WTC11 (cell line): ENCODE results near the gene CTCF. TPM values are rescaled to one million over a fixed set of nuclear protein-coding genes. Genes with fewer than 3 reads are reported as not detected.

ENCODE experiments used
- ATAC-seq: fragments of 200-7000 bp; cut with Tn5 transposase; 2 replicates; pipeline ENCODE4 v1.10.0; 2021; ENCODE audit warnings: mild to moderate bottlenecking, moderate library complexity
- CTCF ChIA-PET: fragments of 300-600 bp; sonication (Branson Sonifier 250); formaldehyde crosslinking; loops from one replicate; lab custom pipeline; 2021; ENCODE audit warnings: antibody characterized with exemption; lab: Charles Lee
- POLR2A ChIA-PET: fragments of 350-600 bp; sonication (Branson Sonifier 250); formaldehyde crosslinking; loops from one replicate; lab custom pipeline; 2021; ENCODE audit warnings: antibody characterized with exemption; lab: Charles Lee
- DNase-seq: peaks from one replicate; pipeline ENCODE4 v3.0.0; 2021; ENCODE audit warnings: low spot score
- H3K27ac Mint-ChIP-seq: 2 replicates; pipeline ENCODE4 v1.8.0; 2021; ENCODE audit warnings: mixed read lengths
- H3K27me3 Mint-ChIP-seq: 2 replicates; pipeline ENCODE4 v1.8.0; 2021; ENCODE audit warnings: low read depth, mild to moderate bottlenecking, moderate library complexity, mixed read lengths
- H3K36me3 Mint-ChIP-seq: 2 replicates; pipeline ENCODE4 v1.8.0; 2021; ENCODE audit warnings: mixed read lengths
- H3K4me1 Mint-ChIP-seq: 2 replicates; pipeline ENCODE4 v1.8.0; 2022; ENCODE audit warnings: mixed read lengths
- H3K4me3 Mint-ChIP-seq: 2 replicates; pipeline ENCODE4 v1.8.0; 2021; ENCODE audit warnings: mild to moderate bottlenecking, moderate library complexity, mixed read lengths
- H3K9me3 Mint-ChIP-seq: 2 replicates; pipeline ENCODE4 v1.8.0; 2021; ENCODE audit warnings: mixed read lengths
- CBFB ChIP-seq: sonication (generic); formaldehyde crosslinking; IDR thresholded peaks from 2 replicates; pipeline ENCODE4 v1.8.1; 2022; ENCODE audit warnings: mild to moderate bottlenecking, low read depth, missing genetic modification reagents
- CREB1 ChIP-seq: sonication (generic); formaldehyde crosslinking; IDR thresholded peaks from 2 replicates; pipeline ENCODE4 v1.8.0; 2023; ENCODE audit warnings: mild to moderate bottlenecking, missing genetic modification reagents
- EMX1 ChIP-seq: fragments of 250-450 bp; sonication (Bioruptor Pico); IDR thresholded peaks from 2 replicates; pipeline ENCODE4 v1.8.0; 2021; ENCODE audit warnings: mild to moderate bottlenecking
- ETV6 ChIP-seq: sonication (generic); formaldehyde crosslinking; IDR thresholded peaks from 2 replicates; pipeline ENCODE4 v1.8.1; 2022; ENCODE audit warnings: mild to moderate bottlenecking, missing genetic modification reagents
- FOXK1 ChIP-seq: sonication (generic); formaldehyde crosslinking; IDR thresholded peaks from 2 replicates; pipeline ENCODE4 v1.8.0; 2022; ENCODE audit warnings: mild to moderate bottlenecking, moderate library complexity, missing genetic modification reagents
- GABPB1 ChIP-seq: sonication (generic); formaldehyde crosslinking; IDR thresholded peaks from 2 replicates; pipeline ENCODE4 v1.8.1; 2023; ENCODE audit warnings: mild to moderate bottlenecking, missing genetic modification reagents
- JAZF1 ChIP-seq: fragments of 250-450 bp; sonication (Bioruptor Pico); IDR thresholded peaks from 2 replicates; pipeline ENCODE4 v1.9.0; 2021; ENCODE audit warnings: moderate library complexity, mild to moderate bottlenecking, inconsistent platforms
- JUN ChIP-seq: sonication (generic); formaldehyde crosslinking; IDR thresholded peaks from 2 replicates; pipeline ENCODE4 v1.8.0; 2023; ENCODE audit warnings: mild to moderate bottlenecking, missing genetic modification reagents
- KAT7 ChIP-seq: sonication (generic); formaldehyde crosslinking; IDR thresholded peaks from 2 replicates; pipeline ENCODE4 v1.8.1; 2023; ENCODE audit warnings: missing genetic modification reagents, mild to moderate bottlenecking, borderline replicate concordance
- NFYB ChIP-seq: sonication (generic); formaldehyde crosslinking; conservative IDR thresholded peaks from 2 replicates; pipeline ENCODE4 v1.8.0; 2022; ENCODE audit warnings: low read depth, missing genetic modification reagents
- NR1H2 ChIP-seq: sonication (generic); formaldehyde crosslinking; IDR thresholded peaks from 2 replicates; pipeline ENCODE4 v1.9.0; 2021; ENCODE audit warnings: mild to moderate bottlenecking, moderate library complexity, missing genetic modification reagents
- RORB ChIP-seq: fragments of 250-450 bp; sonication (Bioruptor Pico); IDR thresholded peaks from 2 replicates; pipeline ENCODE4 v1.9.0; 2021; ENCODE audit warnings: mild to moderate bottlenecking
- TP53 ChIP-seq: sonication (generic); formaldehyde crosslinking; IDR thresholded peaks from 2 replicates; pipeline ENCODE4 v1.8.1; 2023; ENCODE audit warnings: mild to moderate bottlenecking, missing genetic modification reagents
- ZNF219 ChIP-seq: sonication (generic); formaldehyde crosslinking; IDR thresholded peaks from 2 replicates; pipeline ENCODE4 v1.8.0; 2023; ENCODE audit warnings: missing genetic modification reagents, mild to moderate bottlenecking, borderline replicate concordance
- ZNF263 ChIP-seq: sonication (generic); formaldehyde crosslinking; IDR thresholded peaks from 2 replicates; pipeline ENCODE4 v1.8.1; 2022; ENCODE audit warnings: low read depth, mild to moderate bottlenecking, moderate library complexity, missing genetic modification reagents
- ZNF416 ChIP-seq: fragments of 250-450 bp; sonication (Bioruptor Pico); IDR thresholded peaks from 2 replicates; pipeline ENCODE4 v1.9.0; 2021; ENCODE audit warnings: mild to moderate bottlenecking, inconsistent platforms
- total RNA-seq: library from RNA; stranded (reverse); gene quantifications from 3 replicates; pipeline ENCODE4 v1.2.3, GENCODE V29; 2021
- TF ChIP-seq, protein P1 (sequence below): sonication (generic); formaldehyde crosslinking; IDR thresholded peaks from 2 replicates; pipeline ENCODE4 v1.8.1; 2022; ENCODE audit warnings: low read depth, missing genetic modification reagents, borderline replicate concordance
- TF ChIP-seq, protein P2 (sequence below): fragments of 250-450 bp; sonication (Bioruptor Pico); IDR thresholded peaks from 2 replicates; pipeline ENCODE4 v1.9.0; 2021; ENCODE audit warnings: moderate library complexity, mild to moderate bottlenecking, inconsistent platforms, borderline replicate concordance
- TF ChIP-seq, protein P3 (sequence below): sonication (generic); formaldehyde crosslinking; IDR thresholded peaks from 2 replicates; pipeline ENCODE4 v1.8.1; 2022; ENCODE audit warnings: low read depth, mild to moderate bottlenecking, moderate library complexity, missing genetic modification reagents, borderline replicate concordance
- TF ChIP-seq, protein P4 (sequence below): sonication (generic); formaldehyde crosslinking; IDR thresholded peaks from 2 replicates; pipeline ENCODE4 v1.8.0; 2022; ENCODE audit warnings: mild to moderate bottlenecking, missing genetic modification reagents
- TF ChIP-seq, protein P5 (sequence below): sonication (generic); formaldehyde crosslinking; IDR thresholded peaks from 2 replicates; pipeline ENCODE4 v1.8.1; 2022; ENCODE audit warnings: mild to moderate bottlenecking, missing genetic modification reagents, moderate library complexity, borderline replicate concordance
- TF ChIP-seq, protein P6 (sequence below): sonication (generic); formaldehyde crosslinking; IDR thresholded peaks from 2 replicates; pipeline ENCODE4 v1.8.0; 2023; ENCODE audit warnings: missing genetic modification reagents
- TF ChIP-seq, protein P7 (sequence below): sonication (generic); formaldehyde crosslinking; IDR thresholded peaks from 2 replicates; pipeline ENCODE4 v1.8.1; 2022; ENCODE audit warnings: mild to moderate bottlenecking, moderate library complexity, missing genetic modification reagents

Gene CTCF
- total RNA-seq, 1 experiment from 2014 or later, result 55.4 TPM

DNA sequence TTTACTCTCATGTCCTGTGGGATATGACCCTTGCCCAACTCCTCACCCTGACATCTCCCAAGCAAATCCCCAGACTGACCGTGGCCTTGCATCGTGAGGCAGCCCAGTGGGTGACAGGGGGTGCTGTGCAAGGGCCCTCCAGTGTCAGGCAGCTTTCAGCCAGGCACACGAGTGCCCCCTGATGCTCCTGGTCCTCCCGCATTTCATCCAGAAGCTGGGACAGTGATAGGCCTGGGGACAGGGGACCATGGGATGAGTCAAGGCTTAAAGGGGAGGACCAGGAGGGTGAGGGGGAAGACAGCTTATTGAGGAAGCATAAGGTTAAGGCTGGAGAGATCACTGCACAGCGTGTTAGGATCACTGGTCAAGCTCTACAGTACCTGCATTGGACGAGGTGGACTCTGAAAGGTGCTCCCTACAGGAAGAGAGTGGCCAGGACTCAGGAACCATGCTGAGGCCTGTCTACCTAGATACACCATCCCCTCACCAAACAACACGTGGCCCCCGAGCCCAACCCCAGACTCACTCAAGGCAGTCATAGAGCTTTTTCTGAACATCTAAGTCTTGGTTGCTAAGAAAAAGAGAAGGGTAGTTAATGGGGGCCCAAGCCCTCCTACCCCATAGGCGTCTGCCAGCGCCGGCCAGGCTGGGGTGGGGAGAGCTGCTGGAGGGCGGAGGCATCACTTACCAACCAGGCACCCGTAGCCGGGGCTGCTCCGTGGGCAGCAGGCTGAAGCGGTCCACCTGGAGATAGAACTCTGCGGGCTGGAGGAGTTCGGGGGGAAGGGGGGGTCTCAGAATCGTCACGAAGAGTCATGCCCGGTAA lies 96.7 kb downstream of the CTCF start:
- TF ChIP-seq, protein P1, sequence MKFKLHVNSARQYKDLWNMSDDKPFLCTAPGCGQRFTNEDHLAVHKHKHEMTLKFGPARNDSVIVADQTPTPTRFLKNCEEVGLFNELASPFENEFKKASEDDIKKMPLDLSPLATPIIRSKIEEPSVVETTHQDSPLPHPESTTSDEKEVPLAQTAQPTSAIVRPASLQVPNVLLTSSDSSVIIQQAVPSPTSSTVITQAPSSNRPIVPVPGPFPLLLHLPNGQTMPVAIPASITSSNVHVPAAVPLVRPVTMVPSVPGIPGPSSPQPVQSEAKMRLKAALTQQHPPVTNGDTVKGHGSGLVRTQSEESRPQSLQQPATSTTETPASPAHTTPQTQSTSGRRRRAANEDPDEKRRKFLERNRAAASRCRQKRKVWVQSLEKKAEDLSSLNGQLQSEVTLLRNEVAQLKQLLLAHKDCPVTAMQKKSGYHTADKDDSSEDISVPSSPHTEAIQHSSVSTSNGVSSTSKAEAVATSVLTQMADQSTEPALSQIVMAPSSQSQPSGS (CRISPR knock-in tag), result no peak
- TF ChIP-seq NFYB (CRISPR knock-in tag), result no peak
- TF ChIP-seq TP53 (CRISPR knock-in tag), result no peak
- TF ChIP-seq, protein P2, sequence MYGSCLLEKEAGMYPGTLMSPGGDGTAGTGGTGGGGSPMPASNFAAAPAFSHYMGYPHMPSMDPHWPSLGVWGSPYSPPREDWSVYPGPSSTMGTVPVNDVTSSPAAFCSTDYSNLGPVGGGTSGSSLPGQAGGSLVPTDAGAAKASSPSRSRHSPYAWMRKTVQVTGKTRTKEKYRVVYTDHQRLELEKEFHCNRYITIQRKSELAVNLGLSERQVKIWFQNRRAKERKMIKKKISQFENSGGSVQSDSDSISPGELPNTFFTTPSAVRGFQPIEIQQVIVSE (CRISPR knock-in tag), result no peak
- TF ChIP-seq, protein P3, sequence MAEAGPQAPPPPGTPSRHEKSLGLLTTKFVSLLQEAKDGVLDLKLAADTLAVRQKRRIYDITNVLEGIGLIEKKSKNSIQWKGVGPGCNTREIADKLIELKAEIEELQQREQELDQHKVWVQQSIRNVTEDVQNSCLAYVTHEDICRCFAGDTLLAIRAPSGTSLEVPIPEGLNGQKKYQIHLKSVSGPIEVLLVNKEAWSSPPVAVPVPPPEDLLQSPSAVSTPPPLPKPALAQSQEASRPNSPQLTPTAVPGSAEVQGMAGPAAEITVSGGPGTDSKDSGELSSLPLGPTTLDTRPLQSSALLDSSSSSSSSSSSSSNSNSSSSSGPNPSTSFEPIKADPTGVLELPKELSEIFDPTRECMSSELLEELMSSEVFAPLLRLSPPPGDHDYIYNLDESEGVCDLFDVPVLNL (CRISPR knock-in tag), result no peak
- TF ChIP-seq, protein P4, sequence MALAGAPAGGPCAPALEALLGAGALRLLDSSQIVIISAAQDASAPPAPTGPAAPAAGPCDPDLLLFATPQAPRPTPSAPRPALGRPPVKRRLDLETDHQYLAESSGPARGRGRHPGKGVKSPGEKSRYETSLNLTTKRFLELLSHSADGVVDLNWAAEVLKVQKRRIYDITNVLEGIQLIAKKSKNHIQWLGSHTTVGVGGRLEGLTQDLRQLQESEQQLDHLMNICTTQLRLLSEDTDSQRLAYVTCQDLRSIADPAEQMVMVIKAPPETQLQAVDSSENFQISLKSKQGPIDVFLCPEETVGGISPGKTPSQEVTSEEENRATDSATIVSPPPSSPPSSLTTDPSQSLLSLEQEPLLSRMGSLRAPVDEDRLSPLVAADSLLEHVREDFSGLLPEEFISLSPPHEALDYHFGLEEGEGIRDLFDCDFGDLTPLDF (CRISPR knock-in tag), result no peak
- no peak for TF ChIP-seq RORB (CRISPR knock-in tag)
- no peak for TF ChIP-seq JAZF1
- TF ChIP-seq ZNF219 (CRISPR knock-in tag), result no peak
- no peak for TF ChIP-seq KAT7
- TF ChIP-seq FOXK1 (CRISPR knock-in tag), result no peak
- TF ChIP-seq ETV6, result no peak
- no peak for TF ChIP-seq NR1H2 (CRISPR knock-in tag)
- no peak for TF ChIP-seq ZNF416 (CRISPR knock-in tag)
- TF ChIP-seq GABPB1, result no peak
- H3K27me3 Mint-ChIP-seq, result peaks cover 19% of the 10 kb centered on the region
- peaks cover 15% of the 10 kb centered on the region for H3K4me1 Mint-ChIP-seq
- peak overlapping the region; percentile 90 for H3K4me3 Mint-ChIP-seq
- CTCF ChIA-PET, result interaction anchor here (0.9 to 10.3 kb wide), 7 partner anchors 13 to 268 kb away, joined by 3 to 137 read pairs (median 6); partner anchors contain the start of genes ATP6V0D1 and CARMIL2
- no peaks in the 10 kb centered on the region for H3K9me3 Mint-ChIP-seq
- ATAC-seq (no peak), DNase-seq (no peak)
- no peak overlapping the region for H3K27ac Mint-ChIP-seq
- H3K36me3 Mint-ChIP-seq, result 0 out of 2 replicates have a peak, but pooled peaks cover 4% of the 10 kb centered on the region
- POLR2A ChIA-PET, result no interaction called here

DNA sequence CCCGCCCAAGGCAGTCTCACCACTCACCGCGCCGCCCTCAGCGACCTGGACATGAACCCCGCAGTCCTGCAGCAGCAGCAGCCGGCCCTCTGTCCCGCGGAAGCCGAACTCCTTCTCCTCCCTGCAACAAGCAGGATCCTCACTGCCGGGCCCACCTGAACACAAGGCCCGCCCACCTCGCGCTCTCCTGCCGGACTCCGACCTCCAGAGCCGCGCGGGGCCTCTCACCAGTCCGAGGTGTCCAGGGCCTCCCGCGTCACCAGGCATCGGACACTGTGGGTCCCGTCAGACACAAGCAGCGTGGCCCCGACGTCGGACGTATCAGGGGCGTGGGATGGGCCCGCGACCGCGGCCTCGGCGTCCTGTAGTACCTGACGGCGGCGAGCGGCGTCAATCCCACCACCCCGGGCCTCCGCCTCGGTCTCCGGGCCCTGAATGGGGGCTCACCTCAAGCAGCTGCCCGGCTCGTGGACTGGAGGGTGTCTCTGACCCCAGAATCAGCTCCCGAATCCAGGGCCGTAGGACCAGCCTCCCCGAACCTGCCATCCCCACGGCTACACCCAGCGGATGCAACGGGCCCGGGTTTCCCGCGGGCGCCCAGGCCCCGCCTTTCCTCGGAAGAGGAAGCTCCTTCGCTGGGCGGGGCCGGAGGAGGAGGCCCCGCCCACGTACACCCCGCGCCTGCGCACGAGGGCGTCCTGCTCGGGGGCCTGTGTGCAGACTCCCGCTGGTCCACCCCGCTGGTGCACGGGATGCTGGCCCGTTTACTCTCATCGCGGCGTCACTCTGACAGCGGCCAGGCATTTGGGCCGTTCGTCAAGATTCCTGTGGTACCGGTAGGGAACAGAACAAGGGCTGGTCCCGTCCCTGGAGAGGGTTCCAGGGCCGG lies 97.6 kb downstream of the CTCF start, which contains the start of gene ACD:
Gene ACD, minus strand, starts transcription at position 586 of the 889 bp plus-strand sequence. Its CDS starts 40 bp downstream, at position 546.
- H3K27ac Mint-ChIP-seq, result peak within 1 kb of the TSS; percentile 98
- DNase-seq, result peak; percentile 90
- H3K4me1 Mint-ChIP-seq, result peaks cover 18% of the 10 kb centered on the region
- 0 out of 2 replicates have a peak, but pooled peaks cover 4% of the 10 kb centered on the region for H3K36me3 Mint-ChIP-seq
- no peaks in the 10 kb centered on the region for H3K9me3 Mint-ChIP-seq
- CTCF ChIA-PET, result interaction anchor here (0.8 to 10.3 kb wide), 19 partner anchors 11 to 405 kb away, joined by 3 to 137 read pairs (median 6); partner anchors contain the start of genes CARMIL2, LCAT and RIPOR1
- POLR2A ChIA-PET, result interaction anchor here (1.0 to 2.5 kb wide), 4 partner anchors 12 to 276 kb away, joined by 3 to 9 read pairs (median 4); no protein-coding TSS in a partner anchor
- peak within 1 kb of the TSS; percentile 91 for H3K4me3 Mint-ChIP-seq
- peak; percentile 50 for ATAC-seq
- H3K27me3 Mint-ChIP-seq, result peaks cover 12% of the 10 kb centered on the region
- no peak for TF ChIP-seq CBFB
- TF ChIP-seq ETV6, result peak; percentile 60; the same call in 1 of the 2 replicates
- TF ChIP-seq JUN (CRISPR knock-in tag), result peak; percentile 82; the same call in 1 of the 2 replicates
- TF ChIP-seq, protein P5, sequence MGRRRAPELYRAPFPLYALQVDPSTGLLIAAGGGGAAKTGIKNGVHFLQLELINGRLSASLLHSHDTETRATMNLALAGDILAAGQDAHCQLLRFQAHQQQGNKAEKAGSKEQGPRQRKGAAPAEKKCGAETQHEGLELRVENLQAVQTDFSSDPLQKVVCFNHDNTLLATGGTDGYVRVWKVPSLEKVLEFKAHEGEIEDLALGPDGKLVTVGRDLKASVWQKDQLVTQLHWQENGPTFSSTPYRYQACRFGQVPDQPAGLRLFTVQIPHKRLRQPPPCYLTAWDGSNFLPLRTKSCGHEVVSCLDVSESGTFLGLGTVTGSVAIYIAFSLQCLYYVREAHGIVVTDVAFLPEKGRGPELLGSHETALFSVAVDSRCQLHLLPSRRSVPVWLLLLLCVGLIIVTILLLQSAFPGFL (CRISPR knock-in tag), result 0 out of 2 replicates have a peak, but pooled peaks have one; percentile 49
- TF ChIP-seq ZNF219 (CRISPR knock-in tag), result 0 out of 2 replicates have a peak, but pooled peaks have one; percentile 76
- TF ChIP-seq ZNF263, result no peak
- TF ChIP-seq, protein P6, sequence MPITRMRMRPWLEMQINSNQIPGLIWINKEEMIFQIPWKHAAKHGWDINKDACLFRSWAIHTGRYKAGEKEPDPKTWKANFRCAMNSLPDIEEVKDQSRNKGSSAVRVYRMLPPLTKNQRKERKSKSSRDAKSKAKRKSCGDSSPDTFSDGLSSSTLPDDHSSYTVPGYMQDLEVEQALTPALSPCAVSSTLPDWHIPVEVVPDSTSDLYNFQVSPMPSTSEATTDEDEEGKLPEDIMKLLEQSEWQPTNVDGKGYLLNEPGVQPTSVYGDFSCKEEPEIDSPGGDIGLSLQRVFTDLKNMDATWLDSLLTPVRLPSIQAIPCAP (CRISPR knock-in tag), result peak; percentile 66; the same call in 1 of the 2 replicates
- TF ChIP-seq, protein P7, sequence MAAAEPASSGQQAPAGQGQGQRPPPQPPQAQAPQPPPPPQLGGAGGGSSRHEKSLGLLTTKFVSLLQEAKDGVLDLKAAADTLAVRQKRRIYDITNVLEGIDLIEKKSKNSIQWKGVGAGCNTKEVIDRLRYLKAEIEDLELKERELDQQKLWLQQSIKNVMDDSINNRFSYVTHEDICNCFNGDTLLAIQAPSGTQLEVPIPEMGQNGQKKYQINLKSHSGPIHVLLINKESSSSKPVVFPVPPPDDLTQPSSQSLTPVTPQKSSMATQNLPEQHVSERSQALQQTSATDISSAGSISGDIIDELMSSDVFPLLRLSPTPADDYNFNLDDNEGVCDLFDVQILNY, result peak; percentile 64; the same call in 1 of the 2 replicates
- no peak for TF ChIP-seq EMX1 (CRISPR knock-in tag)
- TF ChIP-seq CREB1, result 0 out of 2 replicates have a peak, but pooled peaks have one; percentile 12
